SKM-1 (cell line): Measurements from ENCODE around the gene GRAMD2B.
A peak's percentile ranks its signal among the peaks of the same experiment; 100 is the strongest.
"Not testable (repeated sequence)": the region's sequence is repeated elsewhere in the genome, so short reads cannot be mapped to it uniquely, and the experiment has no call there.

Source experiments
- DNase-seq: peaks from one replicate; lab custom pipeline; 2025; ENCODE audit not compliant: unreplicated experiment; lab: John Stamatoyannopoulos, UW

Gene GRAMD2B

DNA sequence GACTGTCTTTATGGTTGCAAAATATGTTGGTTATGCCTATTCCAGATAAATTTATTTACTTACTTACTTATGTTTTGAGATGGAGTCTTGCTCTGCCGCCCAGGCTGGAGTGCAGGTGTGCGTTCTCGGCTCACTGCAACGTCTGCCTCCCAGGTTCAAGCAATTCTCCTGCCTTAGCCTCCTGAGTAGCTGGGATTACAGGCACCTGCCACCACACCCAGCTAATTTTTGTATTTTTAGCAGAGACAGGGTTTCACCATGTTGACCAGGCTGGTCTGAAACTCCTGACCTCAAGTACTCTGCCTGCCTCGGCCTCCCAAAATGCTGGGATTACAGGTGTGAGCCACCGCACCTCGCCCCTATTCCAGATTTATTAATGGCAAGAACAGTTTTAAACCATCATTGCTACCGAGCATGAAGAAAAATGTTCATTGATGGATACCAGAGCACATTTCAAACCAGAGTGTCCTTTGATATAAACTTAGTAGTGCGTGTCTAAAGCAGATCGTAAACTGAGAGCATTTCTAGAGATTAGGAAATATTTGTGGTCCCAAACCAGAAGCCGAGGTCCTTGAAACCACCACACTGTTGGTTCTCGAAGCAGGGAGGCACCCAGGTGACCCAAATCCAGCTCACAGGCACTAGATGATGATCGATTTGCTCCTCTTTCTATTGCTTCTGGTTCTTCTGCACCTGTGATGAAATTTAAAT lies 85.2 kb downstream of the GRAMD2B start:
- DNase-seq, result no peak

DNA sequence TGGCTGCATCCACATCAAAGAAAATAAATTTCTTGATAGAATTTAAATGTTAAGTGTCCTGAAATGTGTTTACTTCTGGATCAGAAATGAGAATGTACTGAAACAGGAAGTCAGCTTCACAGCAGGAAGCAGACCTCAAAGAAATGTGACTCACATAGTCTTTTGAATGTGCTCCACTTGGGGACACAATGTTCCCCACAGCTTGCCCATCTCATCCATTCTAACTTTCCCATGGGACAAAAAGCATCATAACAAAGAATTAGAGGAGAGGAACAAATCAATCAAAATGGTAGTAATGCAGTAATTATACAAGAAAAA lies 85.7 kb downstream of the GRAMD2B start:
- peak; percentile 34 for DNase-seq

GRCh38 chr5:126509339-126509738 lies 86.1 kb downstream of the GRAMD2B start:
- DNase-seq, result no peak

- no peak for DNase-seq
These were observed 88.8 kb downstream of the GRAMD2B start for GRCh38 chr5:126511961-126512360.

GRCh38 chr5:126512451-126512850 lies 89.2 kb downstream of the GRAMD2B start:
- no peak for DNase-seq

DNA sequence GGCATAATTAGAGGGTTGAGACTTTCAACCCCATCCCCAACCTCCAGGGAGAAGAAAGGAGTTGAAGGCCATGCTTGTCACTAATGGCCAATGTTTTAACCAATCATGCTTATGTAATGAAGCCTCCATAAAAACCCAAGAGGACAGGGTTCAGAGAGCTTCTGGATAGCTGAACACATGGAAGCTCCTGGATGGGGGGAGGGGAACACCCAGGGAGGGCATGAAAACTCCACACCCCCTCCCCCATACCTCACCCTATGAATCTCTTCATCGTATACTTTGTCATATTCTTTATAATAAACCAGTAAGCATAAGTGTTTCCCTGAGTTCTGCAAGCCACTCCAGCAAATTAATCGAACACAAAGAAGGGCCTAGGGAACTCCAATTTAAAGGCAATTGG lies 90.1 kb downstream of the GRAMD2B start:
- DNase-seq, result no peak

DNA sequence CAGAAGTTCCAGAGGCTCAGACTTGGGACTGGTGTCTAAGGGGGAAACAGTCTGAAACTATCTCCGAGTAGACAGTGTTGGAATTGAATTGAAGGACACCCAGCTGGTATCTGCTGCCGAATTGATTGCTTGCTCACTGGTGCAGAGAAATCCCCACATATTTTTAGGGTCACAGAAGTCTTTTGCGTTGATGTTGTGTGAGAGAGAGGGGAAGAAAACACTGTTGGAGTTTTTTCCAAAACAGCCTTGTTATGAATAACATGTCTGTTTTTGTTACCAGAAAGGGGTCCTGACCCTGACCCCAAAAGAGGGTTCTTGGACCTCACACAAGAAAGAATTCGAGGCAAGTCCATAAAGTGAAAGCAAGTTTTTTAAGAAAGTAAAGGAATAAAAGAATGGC lies 90.5 kb downstream of the GRAMD2B start:
- no peak for DNase-seq

GRCh38 chr5:126514131-126514557 lies 90.9 kb downstream of the GRAMD2B start:
- DNase-seq, result no peak

DNA sequence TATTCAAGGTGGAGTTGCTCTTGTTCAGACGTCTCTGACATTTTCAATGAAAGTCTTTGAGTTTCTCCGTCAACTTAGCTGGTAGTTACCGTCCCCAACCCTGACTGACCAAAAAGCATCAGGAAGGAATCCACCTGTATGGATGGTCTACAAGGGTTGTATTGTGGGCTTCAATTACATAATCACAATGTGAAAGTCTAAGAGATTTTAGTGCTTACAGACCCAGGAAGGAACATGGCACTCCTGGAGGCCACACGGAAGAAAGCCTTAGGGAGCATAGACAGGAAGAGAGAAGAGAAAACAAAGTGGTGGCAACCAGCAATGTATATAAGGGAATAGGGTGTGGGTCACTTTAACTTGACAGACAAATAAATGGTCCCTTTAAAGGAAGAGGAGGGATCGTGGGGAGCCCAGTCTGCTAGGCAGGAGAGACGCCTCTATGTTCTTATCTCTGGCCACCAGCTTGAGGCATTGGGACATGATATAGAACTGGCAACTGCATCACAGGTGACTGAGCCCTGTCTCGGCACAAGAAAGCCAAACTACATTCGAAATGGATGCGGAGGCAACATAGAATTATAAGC lies 91.4 kb downstream of the GRAMD2B start:
- DNase-seq, result no peak

GRCh38 chr5:126515337-126515736 lies 92.1 kb downstream of the GRAMD2B start:
- no peak for DNase-seq

DNA sequence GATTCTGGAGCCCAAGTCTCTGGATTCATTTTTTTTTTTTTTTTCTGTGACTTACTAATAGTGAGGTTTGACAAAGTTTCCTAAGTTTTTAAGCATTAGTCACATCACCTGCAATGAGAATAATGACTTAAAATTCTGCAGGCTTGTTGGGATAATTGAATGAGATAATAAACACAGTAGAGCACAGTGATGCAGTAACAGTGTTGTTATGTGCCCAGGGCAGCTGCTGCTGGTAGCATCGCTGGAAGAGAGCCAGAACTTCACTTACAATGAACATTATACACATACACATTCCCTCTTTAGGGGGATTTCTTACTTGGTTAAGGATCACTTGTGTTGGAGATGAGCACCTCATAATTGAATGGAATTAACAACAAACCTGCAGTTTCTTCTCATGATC lies 92.9 kb downstream of the GRAMD2B start:
- no peak for DNase-seq

DNA sequence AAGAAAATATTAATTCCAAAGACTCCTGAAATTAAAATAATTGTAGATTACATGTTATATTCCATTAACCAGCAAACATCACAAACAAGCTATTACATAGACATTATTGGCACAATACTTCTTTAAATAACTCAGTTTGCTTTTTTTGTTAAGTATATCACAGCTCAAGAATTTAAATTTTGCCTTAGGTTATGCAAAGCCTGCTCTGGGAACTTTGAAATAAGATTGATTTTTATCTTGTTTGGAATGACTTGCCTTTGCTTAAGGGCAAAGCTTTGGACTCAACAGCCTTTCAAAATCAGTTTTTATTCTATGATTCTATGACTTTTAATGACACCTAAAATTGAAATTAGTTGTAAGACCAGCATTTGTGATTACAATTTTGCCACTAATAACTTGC lies 93.6 kb downstream of the GRAMD2B start:
- no peak for DNase-seq

DNA sequence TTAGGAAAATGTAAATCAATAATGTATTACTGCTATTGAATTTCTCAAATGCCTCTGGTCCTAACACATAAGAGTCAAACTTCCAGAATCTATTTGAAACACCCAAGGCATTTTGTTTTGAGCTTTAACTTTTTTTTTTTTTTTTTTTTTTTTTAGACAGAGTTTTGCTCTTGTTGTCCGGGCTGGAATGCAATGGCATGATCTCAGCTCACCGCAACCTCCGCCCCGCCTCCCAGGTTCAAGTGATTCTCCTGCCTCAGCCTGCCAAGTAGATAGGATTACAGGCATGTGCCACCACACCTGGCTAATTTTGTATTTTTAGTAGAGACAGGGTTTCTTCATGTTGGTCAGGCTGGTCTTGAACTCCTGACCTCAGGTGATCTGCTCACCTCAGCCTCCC lies 96.0 kb downstream of the GRAMD2B start:
- DNase-seq, result not testable (repeated sequence)

DNA sequence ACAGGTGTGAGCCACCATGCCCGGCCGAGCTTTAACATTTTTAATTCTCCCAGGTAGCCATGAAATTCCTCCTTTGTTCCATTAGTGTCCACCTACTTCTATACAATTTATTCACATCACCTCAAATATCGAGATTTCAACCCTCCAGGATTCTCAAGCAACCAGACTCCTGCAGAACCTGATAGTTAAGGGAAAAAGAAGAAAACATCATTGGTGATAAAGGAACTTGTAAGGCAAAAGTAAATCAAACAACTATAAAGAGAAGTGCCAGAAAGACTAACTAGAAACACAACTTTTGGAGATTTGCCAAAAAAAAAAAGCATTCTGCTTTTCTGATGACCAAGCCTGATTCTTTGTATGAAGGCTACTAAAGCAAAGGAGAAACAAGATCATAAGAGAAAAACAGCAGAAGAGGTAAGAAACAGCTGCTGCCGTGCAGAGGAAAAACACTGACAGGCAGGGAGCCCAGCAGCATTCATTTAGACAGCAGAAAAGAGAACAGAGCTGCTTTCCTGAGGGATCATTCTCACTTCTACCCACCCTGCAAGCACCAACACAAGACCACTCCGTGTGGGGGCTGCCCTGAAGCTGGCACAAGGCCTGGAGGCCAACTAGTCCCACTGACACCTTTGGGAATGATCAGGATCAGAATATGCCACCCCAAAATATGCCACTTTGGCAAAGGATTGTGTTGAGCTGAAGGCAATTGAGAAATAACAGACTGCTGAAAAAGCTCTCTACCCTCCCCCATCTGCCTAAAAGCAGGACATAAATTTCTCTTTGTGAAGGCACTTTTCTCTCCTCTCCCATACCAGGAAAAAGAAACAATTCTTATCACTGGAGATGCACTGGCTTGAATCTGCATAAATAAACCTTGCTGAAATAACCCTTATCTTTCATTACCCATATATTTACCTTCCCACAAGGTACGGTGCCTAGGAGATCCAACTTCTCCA lies 96.7 kb downstream of the GRAMD2B start:
- DNase-seq, result no peak

GRCh38 chr5:126520593-126520953 lies 97.4 kb downstream of the GRAMD2B start:
- DNase-seq, result no peak

- DNase-seq, result no peak
These were observed 97.9 kb downstream of the GRAMD2B start for GRCh38 chr5:126521130-126521529.

DNA sequence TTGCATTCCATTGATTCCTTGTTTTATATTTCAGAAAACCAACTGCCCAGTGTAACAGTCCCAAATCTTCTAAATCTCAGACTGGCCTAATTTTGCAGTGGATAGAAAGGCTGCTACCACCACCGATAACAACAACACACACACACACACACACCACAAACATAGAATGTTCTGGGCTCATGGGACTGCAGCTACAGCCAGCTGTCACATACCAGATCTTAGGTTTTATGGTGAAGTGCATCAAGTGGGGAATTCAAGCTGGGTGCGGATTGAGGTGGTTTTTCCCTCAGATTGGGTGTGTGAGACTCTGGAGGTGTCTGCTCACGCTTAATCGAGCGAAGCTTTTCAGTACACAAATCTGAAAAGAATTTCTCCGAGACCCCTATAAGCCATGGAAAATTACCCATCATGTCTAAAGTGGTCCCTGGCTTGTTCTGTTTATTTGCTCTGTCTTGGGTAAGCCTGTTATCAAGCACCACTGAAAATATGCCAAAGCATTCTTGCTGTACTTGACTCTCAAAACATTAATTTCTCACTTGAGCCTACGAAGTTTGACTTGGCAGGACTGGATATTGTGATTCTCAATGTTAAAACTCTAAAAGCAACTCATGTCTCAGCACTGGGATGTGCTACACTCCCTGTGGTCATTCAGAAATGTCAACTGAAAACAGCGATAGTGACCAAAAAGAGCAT lies 100.8 kb downstream of the GRAMD2B start:
- no peak for DNase-seq

GRCh38 chr5:126525630-126526245 lies 102.5 kb downstream of the GRAMD2B start:
- DNase-seq, result no peak

DNA sequence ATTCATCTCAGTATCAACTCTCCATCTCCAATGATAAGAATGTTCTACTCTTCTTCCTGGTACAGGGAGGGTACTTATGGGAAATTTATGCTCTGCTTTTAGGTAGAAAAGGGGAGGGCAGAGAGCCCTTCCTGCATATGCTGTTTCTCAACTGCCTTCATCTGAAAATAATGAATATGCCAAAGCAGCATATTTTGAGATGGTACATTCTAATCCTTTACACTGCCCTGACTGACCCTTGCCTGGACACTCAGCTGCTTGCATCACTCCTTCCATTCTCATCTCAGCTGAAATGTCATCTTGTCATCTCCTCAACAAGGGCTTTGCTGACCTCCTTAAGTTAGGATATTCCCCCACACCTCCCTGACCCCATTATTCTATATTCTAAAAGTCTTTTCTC lies 103.3 kb downstream of the GRAMD2B start:
- no peak for DNase-seq

DNA sequence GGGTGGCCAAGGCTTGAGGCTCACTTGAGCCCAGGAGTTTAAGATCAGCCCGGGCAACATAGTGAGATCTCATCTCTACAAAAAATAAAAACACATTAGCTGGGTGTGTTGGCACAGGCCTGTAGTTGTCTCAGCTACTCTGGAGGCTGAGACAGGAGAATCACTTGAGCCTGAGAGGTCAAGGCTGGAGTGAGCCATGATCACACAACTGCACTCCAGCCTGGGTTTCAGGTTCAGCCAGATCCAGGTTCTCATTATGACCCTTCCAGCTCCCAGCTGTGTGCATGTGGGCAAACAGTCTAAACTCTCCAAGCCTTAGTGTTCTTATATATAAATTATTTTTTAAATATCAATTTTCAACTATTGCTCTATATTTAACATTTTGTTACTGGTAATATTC lies 103.9 kb downstream of the GRAMD2B start:
- no peak for DNase-seq

DNA sequence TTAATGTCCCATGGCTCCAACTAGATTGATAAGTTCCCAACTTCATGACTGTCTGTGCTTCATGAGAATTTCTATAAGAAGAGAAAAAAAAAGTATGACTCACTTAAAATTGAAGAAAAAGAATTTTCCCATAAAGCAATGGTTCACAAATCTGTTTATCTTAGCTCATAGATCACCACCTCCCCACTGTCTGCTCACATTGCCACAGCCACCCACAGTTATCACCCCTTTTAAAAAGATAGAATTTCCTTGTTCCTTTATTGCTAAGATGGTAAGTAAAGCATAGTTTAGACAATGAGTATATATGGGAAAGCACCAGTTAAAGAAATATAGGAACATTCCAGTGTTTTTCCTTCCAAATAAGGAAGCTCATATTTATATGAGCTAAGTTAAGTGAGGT lies 104.7 kb downstream of the GRAMD2B start:
- DNase-seq, result no peak
